COLO668 (cell line): ENCODE results near the gene MROH8.
A peak's percentile ranks its signal among the peaks of the same experiment; 100 is the strongest.

Experiments used
- DNase-seq: peaks from one replicate; lab custom pipeline; 2025; ENCODE audit not compliant: unreplicated experiment; lab: John Stamatoyannopoulos, UW

The MROH8 gene

GRCh38 chr20:37178839-37179682 is at the start of gene MROH8, which contains the start of gene RPN2:
Gene MROH8 (minus strand): TSS chr20:37179548.
Gene RPN2 (plus strand): TSS chr20:37179330. CDS start chr20:37179357, 27 bp downstream.
- peak; percentile 98 for DNase-seq

- DNase-seq, result no peak
These were observed 49.3 kb upstream of the MROH8 start for GRCh38 chr20:37228656-37229055.

GRCh38 chr20:37228082-37228481 is 48.7 kb upstream of the MROH8 start:
- no peak for DNase-seq

- DNase-seq, result no peak
These were observed 47.5 kb upstream of the MROH8 start for GRCh38 chr20:37226889-37227288.

- DNase-seq, result no peak
These were observed 45.8 kb upstream of the MROH8 start for GRCh38 chr20:37225146-37225545.

- DNase-seq, result no peak
These were observed 43.7 kb upstream of the MROH8 start for GRCh38 chr20:37223053-37223452.

GRCh38 chr20:37222086-37222485 is 42.7 kb upstream of the MROH8 start:
- DNase-seq, result no peak

GRCh38 chr20:37220731-37221130 is 41.4 kb upstream of the MROH8 start:
- no peak for DNase-seq

- DNase-seq, result no peak
These were observed 40.7 kb upstream of the MROH8 start for GRCh38 chr20:37219751-37220668.

GRCh38 chr20:37218976-37219375 is 39.6 kb upstream of the MROH8 start:
- DNase-seq, result no peak

GRCh38 chr20:37218441-37218840 is 39.1 kb upstream of the MROH8 start:
- no peak for DNase-seq

GRCh38 chr20:37209661-37210314 is 30.4 kb upstream of the MROH8 start:
- no peak for DNase-seq

- DNase-seq, result no peak
These were observed 29.8 kb upstream of the MROH8 start for GRCh38 chr20:37209193-37209592.

GRCh38 chr20:37207171-37207570 is 27.8 kb upstream of the MROH8 start:
- DNase-seq, result no peak

- no peak for DNase-seq
These were observed 26.4 kb upstream of the MROH8 start for GRCh38 chr20:37205794-37206193.

GRCh38 chr20:37205130-37205529 is 25.8 kb upstream of the MROH8 start:
- DNase-seq, result no peak

- DNase-seq, result no peak
These were observed 24.7 kb upstream of the MROH8 start for GRCh38 chr20:37204056-37204455.

GRCh38 chr20:37202267-37202943 is 23.1 kb upstream of the MROH8 start:
- DNase-seq, result no peak

GRCh38 chr20:37201827-37202162 is 22.4 kb upstream of the MROH8 start:
- no peak for DNase-seq

GRCh38 chr20:37200926-37201826 is 21.8 kb upstream of the MROH8 start:
- no peak for DNase-seq
